GM12878 (cell line): ENCODE data around the gene CENPA. TPM values are rescaled to one million over a fixed set of nuclear protein-coding genes. Genes with fewer than 3 reads are reported as not detected.

Source experiments
- ATAC-seq: fragments of 200-7000 bp; cut with Tn5 transposase; 3 replicates; pipeline ENCODE4 v1.9.1; 2020; ENCODE audit warnings: mild to moderate bottlenecking, moderate library complexity
- BruUV-seq: library from RNA; stranded (reverse); fragments of 400-500 nt; replicated peaks from 2 replicates; lab custom pipeline; 2021; lab: Mats Ljungman, UMichigan
- CTCF ChIA-PET: fragments of 300-600 bp; sonication (Branson Sonifier 250); formaldehyde crosslinking; extraction: SDS; loops from one replicate; lab custom pipeline; 2021; ENCODE audit warnings: inconsistent platforms; lab: Yijun Ruan, JAX
- POLR2A ChIA-PET: fragments of 350-600 bp; formaldehyde crosslinking; extraction: SDS; loops from one replicate; lab custom pipeline; 2021; ENCODE audit warnings: inconsistent platforms; lab: Charles Lee
- RAD21 ChIA-PET: fragments of 300-600 bp; sonication (Branson Sonifier 250); formaldehyde crosslinking; loops from one replicate; lab custom pipeline; 2023; ENCODE audit warnings: antibody characterized with exemption; ENCODE audit not compliant: unreplicated experiment; lab: Charles Lee
- SMC1A ChIA-PET: fragments of 300-600 bp; sonication (Branson Sonifier 250); formaldehyde crosslinking; loops from one replicate; lab custom pipeline; 2023; ENCODE audit not compliant: unreplicated experiment, uncharacterized antibody; lab: Charles Lee
- DNase-seq: peaks from one replicate; pipeline ENCODE4 v3.0.0-alpha.2; 2011; ENCODE audit warnings: low read depth, low spot score
- FAIRE-seq: peaks from 3 replicates; lab custom pipeline; 2011; peaks lifted over from hg19 to GRCh38; lab: Jason Lieb, UNC
- H2AFZ ChIP-seq: 2 replicates; pipeline ENCODE4 v1.6.0; 2011; ENCODE audit warnings: low read depth, low read length, control low read depth; ENCODE audit not compliant: control insufficient read depth
- H3K27ac ChIP-seq: 2 replicates; pipeline ENCODE4 v1.5.1; 2011; ENCODE audit warnings: control low read depth; ENCODE audit not compliant: control insufficient read depth, insufficient read depth
- H3K27me3 ChIP-seq, 2 experiments: replicated peaks in 1 of 2; 2 replicates each; pipeline versions ENCODE4 v1.6.0 to v1.6.1; 2011; ENCODE audit warnings: low read length in 1 of 2; ENCODE audit not compliant: control insufficient read depth in 2 of 2, insufficient read depth in 2 of 2
- H3K36me3 ChIP-seq, 2 experiments: 2 replicates each; pipeline ENCODE4 v1.5.1; 2011; ENCODE audit warnings: low read length in 1 of 2; ENCODE audit not compliant: control insufficient read depth in 2 of 2, insufficient read depth in 2 of 2
- H3K4me1 ChIP-seq: 2 replicates; pipeline ENCODE4 v1.6.1; 2011; ENCODE audit warnings: mild to moderate bottlenecking, low read length, moderate library complexity, mixed read lengths; ENCODE audit not compliant: control insufficient read depth, insufficient read depth
- H3K4me2 ChIP-seq: 2 replicates; pipeline ENCODE4 v1.6.0; 2011; ENCODE audit warnings: control low read depth; ENCODE audit not compliant: control insufficient read depth, insufficient read depth
- H3K4me3 ChIP-seq: fragments of 200-600 bp; sonication (generic); 2 replicates; pipeline ENCODE4 v1.5.1; 2016
- H3K79me2 ChIP-seq: 2 replicates; pipeline ENCODE4 v1.6.0; 2011; ENCODE audit warnings: low read length; ENCODE audit not compliant: control insufficient read depth, insufficient read depth
- H3K9ac ChIP-seq: 2 replicates; pipeline ENCODE4 v1.8.0; 2011; ENCODE audit warnings: low read length, control low read depth, mixed read lengths; ENCODE audit not compliant: control insufficient read depth, insufficient read depth
- H3K9me3 ChIP-seq: replicated peaks from 3 replicates; pipeline ENCODE4 v1.5.1; 2011; ENCODE audit warnings: mild to moderate bottlenecking, low read length; ENCODE audit not compliant: control insufficient read depth, insufficient read depth
- H4K20me1 ChIP-seq: 2 replicates; pipeline ENCODE4 v1.6.0; 2011; ENCODE audit not compliant: control insufficient read depth, insufficient read depth
- HSF1 ChIP-seq: fragments of 150-350 bp; IDR thresholded peaks from 2 replicates; pipeline ENCODE4 v1.6.1; 2014; ENCODE audit warnings: mild to moderate bottlenecking, low read depth, low read length
- REST ChIP-seq: IDR thresholded peaks from 2 replicates; pipeline ENCODE4 v1.6.1; 2012; ENCODE audit warnings: mild to moderate bottlenecking, low read depth, low read length
- YBX1 ChIP-seq: fragments of 450-650 bp; IDR thresholded peaks from 2 replicates; pipeline ENCODE4 v1.6.1; 2016; ENCODE audit warnings: antibody characterized with exemption
- WGBS: methylation state at CpG from one replicate; pipeline ENCODE4 v1.1.6; 2016; ENCODE audit warnings: low lambda C conversion rate; ENCODE audit not compliant: insufficient replicate concordance, insufficient coverage; ENCODE audit errors: missing lambda C conversion rate; 5-methylcytosine and 5-hydroxymethylcytosine counted together
- in situ Hi-C: fragments of 300-500 bp; cut with MboI; formaldehyde crosslinking; loops from 9 replicates; pipeline ENCODE4 v1.14.3; 2018; ENCODE audit warnings: mixed read lengths
- intact Hi-C: fragments of 100-400 bp; cut with micrococcal nuclease; formaldehyde crosslinking; loops from one replicate; pipeline ENCODE4 v1.14.2; 2022; ENCODE audit not compliant: unreplicated experiment
- polyA plus RNA-seq, 11 experiments: library from polyadenylated mRNA; depleted of rRNA in 4 of 11; unstranded in 6 of 11; stranded (reverse) in 5 of 11; fragments of >200 nt; fragmentation: Nextera tagmentation in 4 of 11; fragmentation: Illumina TruSeq in 1 of 11; extraction: Ambion mirVana in 4 of 11; extraction: Trizol in 1 of 11; gene quantifications; 1 replicate in 1 of 11; 2 replicates in 10 of 11; pipeline versions ENCODE4 v1.2.1 to v1.2.3, GENCODE V29; 2011 to 2016; ENCODE audit warnings: inconsistent platforms in 2 of 11, missing spikeins in 2 of 11, low read depth in 1 of 11
- total RNA-seq, 4 experiments: library from RNA; depleted of rRNA in 3 of 4; stranded (reverse); fragments of >200 nt in 3 of 4; fragmentation: Illumina TruSeq in 1 of 4; extraction: Trizol in 1 of 4; gene quantifications; 2 replicates each; pipeline versions ENCODE4 v1.2.1 to v1.2.3, GENCODE V29; 2013 to 2021

The CENPA gene
- total and polyA plus RNA-seq, 10 of the 15 experiments (the other 5 are each of a cell fraction or from before 2014, with no cell fraction given) = 8.1 to 66.6 (median 36.7) TPM

- TF ChIP-seq REST = no peak
- TF ChIP-seq YBX1 = no peak
Measured at GRCh38 chr2:26742048-26742770, 43.6 kb upstream of the CENPA start (continued).

- SMC1A ChIA-PET = interaction anchor here (1.2 to 6.5 kb wide), 4 partner anchors 11 to 139 kb away, joined by 3 to 53 read pairs (median 10); no protein-coding TSS in a partner anchor
- WGBS = 17% methylated on average over 3 of the region's 3 CpGs
- in situ Hi-C loops = loop anchor here (5.0 kb wide), 1 partner anchor 142 kb away; no protein-coding TSS in a partner anchor
Measured at GRCh38 chr2:26743852-26744251, 42.0 kb upstream of the CENPA start.

More at GRCh38 chr2:26743852-26744251, 42.0 kb upstream of the CENPA start:
- Histone ChIP-seq H3K9me3 (no peaks in the 10 kb centered on the region), H3K79me2 (no peaks in the 10 kb centered on the region), H2AFZ (no peak overlapping the region), H3K27me3 (no peaks in the 10 kb centered on the region), H3K9ac (no peak overlapping the region), H3K36me3 (no peaks in the 10 kb centered on the region), H3K4me1 (no peaks in the 10 kb centered on the region; the same call in 1 of the 2 replicates), H3K4me3 (no peak overlapping the region), H4K20me1 (no peaks in the 10 kb centered on the region; the same call in 1 of the 2 replicates), H3K4me2 (no peak overlapping the region), H3K27ac (no peak overlapping the region)
- no TSS peak for BruUV-seq
- ChIA-PET RAD21 (interaction anchor here (1.1 kb wide), 1 partner anchor 137 kb away, joined by 5 read pairs; no protein-coding TSS in a partner anchor), POLR2A (no interaction called here), CTCF (interaction anchor here (0.9 to 8.5 kb wide), 7 partner anchors 8 to 241 kb away, joined by 3 to 156 read pairs (median 4); no protein-coding TSS in a partner anchor)
- ATAC-seq = no peak
- no peak for FAIRE-seq
- TF ChIP-seq HSF1 = no peak
- TF ChIP-seq, all 136 proteins: peak for 0
- DNase-seq = no peak
- intact Hi-C loops = loop anchor here (10.0 kb wide), 1 partner anchor 239 kb away; no protein-coding TSS in a partner anchor
